Measurements from ENCODE around the gene PDHX. TPM values are rescaled to one million over a fixed set of nuclear protein-coding genes. Genes with fewer than 3 reads are reported as not detected.

The PDHX gene
- total RNA-seq, 1 experiment from 2014 or later = 63.0 TPM

DNA sequence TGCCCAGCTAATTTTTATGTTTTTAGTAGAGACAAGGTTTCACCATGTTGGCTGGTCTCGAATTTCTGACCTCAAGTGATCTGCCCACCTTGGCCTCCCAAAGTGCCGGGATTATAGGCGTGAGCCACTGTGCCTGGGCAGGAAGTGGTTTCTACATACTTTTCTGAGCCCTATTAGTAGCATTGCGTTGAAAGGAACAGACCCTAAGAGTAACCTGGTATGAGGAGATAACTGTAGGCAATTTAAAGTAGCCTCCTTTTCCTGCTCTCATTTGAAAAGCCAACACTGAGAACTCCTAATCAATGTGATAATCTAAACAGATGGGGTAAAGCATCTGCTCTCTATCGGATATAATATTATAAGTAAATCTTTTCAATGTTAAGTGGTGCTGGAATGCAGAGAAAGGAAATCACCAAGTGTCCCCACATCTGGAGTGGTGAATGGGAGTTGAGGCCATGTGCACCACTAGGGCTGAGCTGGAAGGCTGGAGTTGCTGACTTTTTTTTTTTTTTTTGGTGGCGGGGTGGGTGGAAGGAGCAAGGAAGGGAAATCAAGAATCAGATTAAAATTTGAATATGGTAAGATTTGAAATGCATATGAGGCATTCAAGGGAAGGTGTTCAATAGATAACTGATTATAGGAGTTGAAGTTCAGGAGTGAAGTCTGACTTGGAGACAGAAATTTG lies 20.7 kb downstream of the PDHX start:
- intact Hi-C loops (cut with micrococcal nuclease; ENCODE audit: unreplicated experiment) = no loop called here

GRCh38 chr11:34938611-34939010 lies 22.2 kb downstream of the PDHX start:
- POLR2A ChIA-PET = no interaction called here
- TF ChIP-seq TCF7L2 (IDR thresholded peaks at IDR 0.05; ENCODE audit: low read depth, low read length) (no peak), SIN3A (IDR thresholded peaks at IDR 0.05; ENCODE audit: borderline replicate concordance, insufficient read depth, low read depth, low read length) (no peak), REST (IDR thresholded peaks at IDR 0.05; ENCODE audit: insufficient read depth in 1 of 2, low read depth in 2 of 2, low read length in 1 of 2) (no peak), POLR2AphosphoS5 (IDR thresholded peaks at IDR 0.05; ENCODE audit: low read depth, low read length) (no peak), CTCF (IDR thresholded peaks at IDR 0.05) (no peak)
- peaks cover 4% of the 10 kb centered on the region; the same call in 1 of the 2 replicates for H3K4me1 ChIP-seq (ENCODE audit: control insufficient read depth, insufficient read depth, low read length)
- intact Hi-C loops (cut with micrococcal nuclease; ENCODE audit: unreplicated experiment) (no loop called here), in situ Hi-C loops (cut with HindIII; ENCODE audit: low pct_unique_long_range_greater_than_20kb, low sequenced_read_pairs) (no loop called here)
- H3K4me3 ChIP-seq (ENCODE audit: low read depth in 2 of 2, low read length in 2 of 2) = no peak overlapping the region
- ATAC-seq (no peak), DNase-seq (ENCODE audit: low read depth, low spot score) (no peak)
- peak overlapping the region; percentile 53; the same call in 1 of the 2 replicates for H3K27ac ChIP-seq (ENCODE audit: low read length)
- H3K36me3 ChIP-seq (ENCODE audit: control insufficient read depth, insufficient read depth, low read length) = 0 out of 2 replicates have a peak, but pooled peaks cover 4% of the 10 kb centered on the region
- peaks cover 15% of the 10 kb centered on the region; the same call in 1 of the 2 replicates for H3K9me3 ChIP-seq (ENCODE audit: control insufficient read depth, insufficient read depth, low read depth, low read length)
- BruUV-seq (replicated peaks) = no TSS peak
- CTCF ChIA-PET = interaction anchor here (0.6 to 0.7 kb wide), 3 partner anchors 241 to 883 kb away, joined by 3 to 4 read pairs (median 3); no protein-coding TSS in a partner anchor
- H3K27me3 ChIP-seq (ENCODE audit: control insufficient read depth, insufficient read depth, low read length) = no peaks in the 10 kb centered on the region

More for the DNA sequence above, 20.7 kb downstream of the PDHX start:
- H3K27ac ChIP-seq (ENCODE audit: low read length) = peak overlapping the region; percentile 49; the same call in 1 of the 2 replicates
- H3K4me3 ChIP-seq (ENCODE audit: low read depth in 2 of 2, low read length in 2 of 2) = no peak overlapping the region
- in situ Hi-C loops (cut with HindIII; ENCODE audit: low pct_unique_long_range_greater_than_20kb, low sequenced_read_pairs) = no loop called here
- TF ChIP-seq TCF7L2 (IDR thresholded peaks at IDR 0.05; ENCODE audit: low read depth, low read length) (no peak), REST (IDR thresholded peaks at IDR 0.05; ENCODE audit: insufficient read depth in 1 of 2, low read depth in 2 of 2, low read length in 1 of 2) (no peak), SIN3A (IDR thresholded peaks at IDR 0.05; ENCODE audit: borderline replicate concordance, insufficient read depth, low read depth, low read length) (no peak), CTCF (IDR thresholded peaks at IDR 0.05) (no peak), POLR2AphosphoS5 (IDR thresholded peaks at IDR 0.05; ENCODE audit: low read depth, low read length) (no peak)
- H3K36me3 ChIP-seq (ENCODE audit: control insufficient read depth, insufficient read depth, low read length) = peaks cover 12% of the 10 kb centered on the region; the same call in 1 of the 2 replicates
- H3K9me3 ChIP-seq (ENCODE audit: control insufficient read depth, insufficient read depth, low read depth, low read length) = peaks cover 5% of the 10 kb centered on the region; the same call in 1 of the 2 replicates
- no TSS peak for BruUV-seq (replicated peaks)
- ChIA-PET CTCF (no interaction called here), POLR2A (no interaction called here)
- ATAC-seq (no peak), DNase-seq (ENCODE audit: low read depth, low spot score) (no peak)
- peaks cover 4% of the 10 kb centered on the region; the same call in 1 of the 2 replicates for H3K4me1 ChIP-seq (ENCODE audit: control insufficient read depth, insufficient read depth, low read length)
- H3K27me3 ChIP-seq (ENCODE audit: control insufficient read depth, insufficient read depth, low read length) = no peaks in the 10 kb centered on the region

Measured in Panc1 (cell line).